ENCODE results near the gene PIK3R1. TPM values are rescaled to one million over a fixed set of nuclear protein-coding genes. Genes with fewer than 3 reads are reported as not detected.

The PIK3R1 gene
- total RNA-seq, 1 donor from 2014 or later: 110 TPM

DNA sequence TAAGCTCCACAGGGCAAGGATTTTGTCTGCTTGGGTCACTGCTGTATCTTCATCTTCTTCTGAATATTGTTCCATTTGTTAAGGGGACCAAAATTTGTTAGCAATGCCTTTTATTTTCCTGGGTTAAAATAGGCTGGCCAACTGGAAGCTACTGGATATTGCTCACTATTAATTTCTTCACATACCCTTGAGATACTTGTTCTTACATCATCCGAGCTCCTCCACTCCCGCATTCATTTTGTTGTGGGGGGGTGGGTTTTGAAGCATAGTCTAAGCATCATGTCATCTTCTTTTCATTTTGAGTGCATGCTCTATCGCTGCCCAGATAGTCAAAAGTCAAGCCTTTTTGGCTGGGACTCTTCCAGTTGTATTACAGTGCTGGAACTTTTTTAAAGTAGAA is 42.5 kb upstream of the PIK3R1 start:
- H3K27ac Mint-ChIP-seq: no peak overlapping the region
- no peaks in the 10 kb centered on the region for H3K9me3 Mint-ChIP-seq
- no peak overlapping the region for H3K4me3 Mint-ChIP-seq
- peaks cover 25% of the 10 kb centered on the region for H3K4me1 Mint-ChIP-seq (ENCODE audit: unreplicated experiment)
- peaks cover 4% of the 10 kb centered on the region for H3K27me3 Mint-ChIP-seq
- TF ChIP-seq CTCF (conservative IDR thresholded peaks at IDR 0.05): no peak
- no peaks in the 10 kb centered on the region for H3K36me3 Mint-ChIP-seq
- no peak for DNase-seq (ENCODE audit: extremely low spot score, unreplicated experiment)

- Mint-ChIP-seq H3K36me3 (no peaks in the 10 kb centered on the region), H3K4me1 (ENCODE audit: unreplicated experiment) (peaks cover 6% of the 10 kb centered on the region)
Measured at GRCh38 chr5:68176253-68176652, 39.3 kb upstream of the PIK3R1 start.

DNA sequence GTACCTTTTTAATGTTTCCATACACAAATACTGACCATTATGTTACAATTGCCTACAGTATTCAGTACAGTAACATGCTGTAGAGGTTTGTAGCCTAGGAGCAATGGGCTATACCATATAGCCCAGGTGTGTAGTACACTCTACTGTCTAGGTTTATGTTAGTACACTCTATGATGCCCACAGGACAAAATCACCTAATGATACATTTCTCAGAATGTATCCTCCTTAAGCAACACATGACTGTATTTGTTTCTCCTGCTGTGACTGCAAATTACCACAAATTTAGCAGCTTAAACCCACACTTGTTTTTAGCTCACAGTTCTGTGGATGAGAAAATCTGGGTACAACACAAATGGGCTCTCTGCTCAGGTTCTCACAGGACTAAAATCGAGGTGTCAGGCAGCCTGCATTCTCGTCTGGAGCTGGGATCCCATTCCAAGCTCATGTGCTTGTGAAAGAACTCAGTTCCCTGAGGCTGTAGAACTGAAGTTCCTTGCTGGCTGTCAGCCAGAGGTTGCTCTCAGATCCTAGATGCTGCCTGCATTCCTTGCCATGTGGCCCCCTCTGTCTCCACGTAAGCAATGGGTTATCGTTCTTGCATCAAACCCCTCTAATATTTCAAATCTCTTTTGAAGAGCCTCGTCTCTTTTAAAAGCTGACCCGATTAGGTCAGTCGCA is 38.6 kb upstream of the PIK3R1 start:
- H3K27me3 Mint-ChIP-seq: no peaks in the 10 kb centered on the region
- TF ChIP-seq CTCF (conservative IDR thresholded peaks at IDR 0.05): no peak
- H3K36me3 Mint-ChIP-seq: no peaks in the 10 kb centered on the region
- H3K27ac Mint-ChIP-seq: no peak overlapping the region
- H3K4me1 Mint-ChIP-seq (ENCODE audit: unreplicated experiment): no peaks in the 10 kb centered on the region
- no peak for DNase-seq (ENCODE audit: extremely low spot score, unreplicated experiment)
- no peak overlapping the region for H3K4me3 Mint-ChIP-seq
- H3K9me3 Mint-ChIP-seq: no peaks in the 10 kb centered on the region

More at GRCh38 chr5:68176253-68176652, 39.3 kb upstream of the PIK3R1 start:
- H3K9me3 Mint-ChIP-seq: no peaks in the 10 kb centered on the region
- no peak for TF ChIP-seq CTCF (conservative IDR thresholded peaks at IDR 0.05)
- H3K27me3 Mint-ChIP-seq: peaks cover 4% of the 10 kb centered on the region
- no peak overlapping the region for H3K4me3 Mint-ChIP-seq
- DNase-seq (ENCODE audit: extremely low spot score, unreplicated experiment): no peak
- no peak overlapping the region for H3K27ac Mint-ChIP-seq

- no peaks in the 10 kb centered on the region for H3K36me3 Mint-ChIP-seq
- no peak for TF ChIP-seq CTCF (conservative IDR thresholded peaks at IDR 0.05)
- no peak overlapping the region for H3K4me3 Mint-ChIP-seq
- H3K27me3 Mint-ChIP-seq: no peaks in the 10 kb centered on the region
- DNase-seq (ENCODE audit: extremely low spot score, unreplicated experiment): no peak
- no peaks in the 10 kb centered on the region for H3K9me3 Mint-ChIP-seq
- H3K27ac Mint-ChIP-seq: no peak overlapping the region
- H3K4me1 Mint-ChIP-seq (ENCODE audit: unreplicated experiment): no peaks in the 10 kb centered on the region
Measured at GRCh38 chr5:68177676-68178075, 37.9 kb upstream of the PIK3R1 start.

GRCh38 chr5:68178579-68178978 is 37.0 kb upstream of the PIK3R1 start:
- TF ChIP-seq CTCF (conservative IDR thresholded peaks at IDR 0.05): no peak
- H3K4me1 Mint-ChIP-seq (ENCODE audit: unreplicated experiment): no peaks in the 10 kb centered on the region

More at GRCh38 chr5:68178579-68178978, 37.0 kb upstream of the PIK3R1 start:
- H3K9me3 Mint-ChIP-seq: no peaks in the 10 kb centered on the region
- no peaks in the 10 kb centered on the region for H3K36me3 Mint-ChIP-seq
- H3K4me3 Mint-ChIP-seq: no peak overlapping the region
- H3K27me3 Mint-ChIP-seq: no peaks in the 10 kb centered on the region
- H3K27ac Mint-ChIP-seq: no peak overlapping the region
- no peak for DNase-seq (ENCODE audit: extremely low spot score, unreplicated experiment)
